Loucy (cell line): Measurements from ENCODE around the gene GLB1L.

Source experiments
- H2AFZ ChIP-seq: fragments of 200-600 bp; sonication (generic); 2 replicates; pipeline ENCODE4 v1.6.0; 2016; ENCODE audit warnings: antibody characterized with exemption, mild to moderate bottlenecking, low read length, moderate library complexity
- H3F3A ChIP-seq: fragments of 200-600 bp; 2 replicates; pipeline ENCODE4 v1.6.0; 2016; ENCODE audit warnings: antibody characterized with exemption, low read depth, mild to moderate bottlenecking
- H3K27me3 ChIP-seq: fragments of 200-600 bp; sonication (generic); 2 replicates; pipeline ENCODE4 v1.6.1; 2014; ENCODE audit warnings: low read length, mild to moderate bottlenecking; ENCODE audit not compliant: insufficient read depth, poor library complexity, severe bottlenecking
- H3K36me3 ChIP-seq: fragments of 200-600 bp; sonication (generic); 2 replicates; pipeline ENCODE4 v1.6.1; 2016; ENCODE audit warnings: low read length; ENCODE audit not compliant: insufficient read depth
- H3K4me1 ChIP-seq: fragments of 200-600 bp; sonication (generic); 2 replicates; pipeline ENCODE4 v1.5.1; 2014; ENCODE audit warnings: low read length, mild to moderate bottlenecking; ENCODE audit not compliant: insufficient read depth, poor library complexity, severe bottlenecking
- H3K4me2 ChIP-seq: fragments of 200-600 bp; sonication (generic); 2 replicates; pipeline ENCODE4 v1.6.0; 2014; ENCODE audit warnings: antibody characterized with exemption, low read length, low read depth, mild to moderate bottlenecking; ENCODE audit not compliant: poor library complexity, severe bottlenecking
- H3K4me3 ChIP-seq: fragments of 200-600 bp; sonication (generic); 2 replicates; pipeline ENCODE4 v1.5.1; 2014; ENCODE audit warnings: low read length, mild to moderate bottlenecking, mixed read lengths; ENCODE audit not compliant: poor library complexity, severe bottlenecking
- H3K79me2 ChIP-seq: fragments of 200-600 bp; sonication (generic); 2 replicates; pipeline ENCODE4 v1.6.1; 2014; ENCODE audit warnings: low read length; ENCODE audit not compliant: insufficient read depth
- H3K9ac ChIP-seq: fragments of 200-600 bp; sonication (generic); 2 replicates; pipeline ENCODE4 v1.6.0; 2014; ENCODE audit warnings: mild to moderate bottlenecking, low read depth, low read length, moderate library complexity; ENCODE audit not compliant: poor library complexity, severe bottlenecking
- H3K9me2 ChIP-seq: fragments of 200-600 bp; sonication (generic); replicated peaks from 2 replicates; pipeline ENCODE4 v1.6.1; 2016; ENCODE audit warnings: low read depth, low read length, mixed read lengths
- H3K9me3 ChIP-seq: fragments of 200-600 bp; sonication (generic); 2 replicates; pipeline ENCODE4 v1.6.1; 2014; ENCODE audit warnings: mild to moderate bottlenecking, antibody characterized with exemption, low read length, low read depth; ENCODE audit not compliant: insufficient read depth
- H4K20me1 ChIP-seq: fragments of 200-600 bp; sonication (generic); 2 replicates; pipeline ENCODE4 v1.6.0; 2014; ENCODE audit warnings: antibody characterized with exemption, low read length, mild to moderate bottlenecking; ENCODE audit not compliant: insufficient read depth, poor library complexity, severe bottlenecking
- EZH2phosphoT487 ChIP-seq: fragments of 200-600 bp; IDR thresholded peaks from 2 replicates; pipeline ENCODE4 v1.6.1; 2018; ENCODE audit warnings: antibody characterized with exemption, mild to moderate bottlenecking, moderate library complexity, borderline replicate concordance
- TF ChIP-seq, protein P1 (sequence below): fragments of 200-600 bp; sonication (generic); conservative IDR thresholded peaks from 2 replicates; pipeline ENCODE4 v1.5.1; 2014; ENCODE audit warnings: mild to moderate bottlenecking, antibody characterized with exemption, low read length

Gene GLB1L

DNA sequence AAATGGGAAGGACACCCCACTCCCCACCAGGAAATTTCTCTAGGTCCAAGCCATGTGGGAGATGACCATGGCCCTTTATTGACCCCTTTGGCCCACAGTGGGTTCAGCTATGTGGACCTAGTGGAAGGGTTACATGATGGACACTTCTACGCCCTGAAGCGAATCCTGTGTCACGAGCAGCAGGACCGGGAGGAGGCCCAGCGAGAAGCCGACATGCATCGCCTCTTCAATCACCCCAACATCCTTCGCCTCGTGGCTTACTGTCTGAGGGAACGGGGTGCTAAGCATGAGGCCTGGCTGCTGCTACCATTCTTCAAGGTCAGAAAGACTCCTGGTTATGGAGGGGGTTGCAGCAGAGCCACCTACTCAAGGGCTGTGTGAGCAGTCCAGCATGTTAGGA lies 1.3 kb upstream of the GLB1L start:
- H3K4me1 ChIP-seq = peaks cover 55% of the 10 kb centered on the region

GRCh38 chr2:219245899-219246230 lies 621 bp upstream of the GLB1L start:
- no peaks in the 10 kb centered on the region for H3K9me2 ChIP-seq
- H3K36me3 ChIP-seq = no peaks in the 10 kb centered on the region
- TF ChIP-seq, protein P1, sequence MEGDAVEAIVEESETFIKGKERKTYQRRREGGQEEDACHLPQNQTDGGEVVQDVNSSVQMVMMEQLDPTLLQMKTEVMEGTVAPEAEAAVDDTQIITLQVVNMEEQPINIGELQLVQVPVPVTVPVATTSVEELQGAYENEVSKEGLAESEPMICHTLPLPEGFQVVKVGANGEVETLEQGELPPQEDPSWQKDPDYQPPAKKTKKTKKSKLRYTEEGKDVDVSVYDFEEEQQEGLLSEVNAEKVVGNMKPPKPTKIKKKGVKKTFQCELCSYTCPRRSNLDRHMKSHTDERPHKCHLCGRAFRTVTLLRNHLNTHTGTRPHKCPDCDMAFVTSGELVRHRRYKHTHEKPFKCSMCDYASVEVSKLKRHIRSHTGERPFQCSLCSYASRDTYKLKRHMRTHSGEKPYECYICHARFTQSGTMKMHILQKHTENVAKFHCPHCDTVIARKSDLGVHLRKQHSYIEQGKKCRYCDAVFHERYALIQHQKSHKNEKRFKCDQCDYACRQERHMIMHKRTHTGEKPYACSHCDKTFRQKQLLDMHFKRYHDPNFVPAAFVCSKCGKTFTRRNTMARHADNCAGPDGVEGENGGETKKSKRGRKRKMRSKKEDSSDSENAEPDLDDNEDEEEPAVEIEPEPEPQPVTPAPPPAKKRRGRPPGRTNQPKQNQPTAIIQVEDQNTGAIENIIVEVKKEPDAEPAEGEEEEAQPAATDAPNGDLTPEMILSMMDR = no peak
- TF ChIP-seq EZH2phosphoT487 = no peak
- peak overlapping the region; percentile 91 for H3K9ac ChIP-seq
- no peak overlapping the region for H2AFZ ChIP-seq
- H3K4me2 ChIP-seq = peak overlapping the region; percentile 78
- no peaks in the 10 kb centered on the region for H3K9me3 ChIP-seq
- no peaks in the 10 kb centered on the region for H3F3A ChIP-seq
- H3K4me1 ChIP-seq = peaks cover 55% of the 10 kb centered on the region
- H3K4me3 ChIP-seq = peak overlapping the region; percentile 95
- H3K27me3 ChIP-seq = no peaks in the 10 kb centered on the region
- peaks cover 27% of the 10 kb centered on the region for H4K20me1 ChIP-seq
- H3K79me2 ChIP-seq = peaks cover 15% of the 10 kb centered on the region

More for the DNA sequence above, 1.3 kb upstream of the GLB1L start:
- no peaks in the 10 kb centered on the region for H3K9me3 ChIP-seq
- TF ChIP-seq, protein P1 = no peak
- TF ChIP-seq EZH2phosphoT487 = no peak
- H2AFZ ChIP-seq = no peak overlapping the region
- peaks cover 2% of the 10 kb centered on the region for H3K27me3 ChIP-seq
- H3K9me2 ChIP-seq = no peaks in the 10 kb centered on the region
- H3F3A ChIP-seq = no peaks in the 10 kb centered on the region
- no peaks in the 10 kb centered on the region for H3K36me3 ChIP-seq
- H4K20me1 ChIP-seq = peaks cover 27% of the 10 kb centered on the region
- H3K4me3 ChIP-seq = peak overlapping the region; percentile 95
- peak overlapping the region; percentile 78 for H3K4me2 ChIP-seq
- peaks cover 15% of the 10 kb centered on the region for H3K79me2 ChIP-seq
- H3K9ac ChIP-seq = no peak overlapping the region

DNA sequence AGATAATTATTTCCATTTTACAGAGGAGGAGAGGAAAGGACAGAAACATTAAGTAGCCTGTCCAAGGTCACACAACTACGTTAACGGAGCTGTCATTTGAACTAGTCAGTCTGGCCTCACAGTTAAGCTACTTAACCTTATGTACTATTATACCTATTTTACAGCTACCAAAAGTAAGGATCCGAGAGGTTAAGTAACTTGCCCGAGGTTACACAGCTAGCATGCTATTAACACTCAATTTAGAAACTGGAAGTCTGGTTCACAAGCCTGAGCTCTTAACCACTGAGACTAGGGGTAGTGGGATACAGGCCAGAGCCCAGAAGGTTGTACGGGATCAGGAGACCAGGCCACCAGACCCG lies 476 bp downstream of the GLB1L start:
- H2AFZ ChIP-seq = peak overlapping the region; percentile 75
- no peaks in the 10 kb centered on the region for H3K27me3 ChIP-seq
- H3K4me2 ChIP-seq = peak overlapping the region; percentile 78
- TF ChIP-seq, protein P1 = no peak
- TF ChIP-seq EZH2phosphoT487 = no peak
- H3K79me2 ChIP-seq = peaks cover 15% of the 10 kb centered on the region
- no peaks in the 10 kb centered on the region for H3F3A ChIP-seq
- peaks cover 27% of the 10 kb centered on the region for H4K20me1 ChIP-seq
- peak overlapping the region; percentile 91 for H3K9ac ChIP-seq
- H3K9me2 ChIP-seq = no peaks in the 10 kb centered on the region
- H3K4me3 ChIP-seq = peak overlapping the region; percentile 95
- no peaks in the 10 kb centered on the region for H3K36me3 ChIP-seq
- no peaks in the 10 kb centered on the region for H3K9me3 ChIP-seq
- peaks cover 48% of the 10 kb centered on the region for H3K4me1 ChIP-seq
